ENCODE data around the gene BPIFB3. TPM values are rescaled to one million over a fixed set of nuclear protein-coding genes. Genes with fewer than 3 reads are reported as not detected.
"Not testable (repeated sequence)": the region's sequence is repeated elsewhere in the genome, so short reads cannot be mapped to it uniquely, and the experiment has no call there.

Gene BPIFB3
- total RNA-seq, 1 experiment from 2014 or later: not detected

DNA sequence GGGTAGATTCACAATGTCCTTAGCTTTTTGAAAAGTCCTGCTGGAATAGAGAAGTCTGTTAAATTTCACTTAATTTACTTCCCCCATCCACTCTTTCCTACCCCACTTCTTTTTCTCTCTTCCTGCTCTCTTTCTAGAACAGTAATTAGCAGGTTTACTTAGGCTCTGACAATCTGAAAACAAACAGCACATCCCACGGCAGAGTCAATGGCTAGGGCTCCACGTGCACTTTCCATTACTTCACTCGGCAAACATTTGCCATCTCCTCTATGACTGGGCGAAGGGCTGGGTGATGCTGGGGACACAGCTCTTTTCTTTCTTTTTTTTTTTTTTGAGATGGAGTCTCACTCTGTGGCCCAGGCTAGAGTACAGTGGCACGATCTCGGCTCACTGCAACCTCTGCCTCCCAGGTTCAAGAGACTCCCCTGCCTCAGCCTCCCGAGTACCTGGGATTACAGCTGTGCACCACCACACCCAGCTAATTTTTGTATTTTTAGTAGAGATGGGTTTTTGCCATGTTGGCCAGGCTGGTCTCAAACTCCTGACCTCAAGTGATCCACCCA lies 52.4 kb downstream of the BPIFB3 start:
- in situ Hi-C loops (cut with HindIII; ENCODE audit: low pct_unique_long_range_greater_than_20kb, low sequenced_read_pairs); H3K4me1 ChIP-seq (ENCODE audit: control insufficient read depth, insufficient read depth, low read length); H3K27ac ChIP-seq (ENCODE audit: low read length); H3K36me3 ChIP-seq (ENCODE audit: control insufficient read depth, insufficient read depth, low read length); POLR2A ChIA-PET; H3K4me3 ChIP-seq (ENCODE audit: low read depth in 2 of 2, low read length in 2 of 2); intact Hi-C loops (cut with micrococcal nuclease; ENCODE audit: unreplicated experiment); CTCF ChIA-PET; DNase-seq (ENCODE audit: low read depth, low spot score); ATAC-seq; BruUV-seq (replicated peaks); H3K9me3 ChIP-seq (ENCODE audit: control insufficient read depth, insufficient read depth, low read depth, low read length); H3K27me3 ChIP-seq (ENCODE audit: control insufficient read depth, insufficient read depth, low read length): not testable (repeated sequence)

GRCh38 chr20:33108661-33109060 lies 55.0 kb downstream of the BPIFB3 start:
- no peaks in the 10 kb centered on the region for H3K9me3 ChIP-seq (ENCODE audit: control insufficient read depth, insufficient read depth, low read depth, low read length)
- TF ChIP-seq CTCF (IDR thresholded peaks at IDR 0.05): no peak
- CTCF ChIA-PET: no interaction called here
- no peak overlapping the region for H3K4me3 ChIP-seq (ENCODE audit: low read depth in 2 of 2, low read length in 2 of 2)
- POLR2A ChIA-PET: no interaction called here
- no peaks in the 10 kb centered on the region for H3K36me3 ChIP-seq (ENCODE audit: control insufficient read depth, insufficient read depth, low read length)
- no peak for ATAC-seq
- no peaks in the 10 kb centered on the region for H3K27me3 ChIP-seq (ENCODE audit: control insufficient read depth, insufficient read depth, low read length)
- no peak overlapping the region for H3K27ac ChIP-seq (ENCODE audit: low read length)
- BruUV-seq (replicated peaks): no TSS peak
- no peaks in the 10 kb centered on the region for H3K4me1 ChIP-seq (ENCODE audit: control insufficient read depth, insufficient read depth, low read length)
- in situ Hi-C loops (cut with HindIII; ENCODE audit: low pct_unique_long_range_greater_than_20kb, low sequenced_read_pairs) (no loop called here), intact Hi-C loops (cut with micrococcal nuclease; ENCODE audit: unreplicated experiment) (no loop called here)
- no peak for DNase-seq (ENCODE audit: low read depth, low spot score)

DNA sequence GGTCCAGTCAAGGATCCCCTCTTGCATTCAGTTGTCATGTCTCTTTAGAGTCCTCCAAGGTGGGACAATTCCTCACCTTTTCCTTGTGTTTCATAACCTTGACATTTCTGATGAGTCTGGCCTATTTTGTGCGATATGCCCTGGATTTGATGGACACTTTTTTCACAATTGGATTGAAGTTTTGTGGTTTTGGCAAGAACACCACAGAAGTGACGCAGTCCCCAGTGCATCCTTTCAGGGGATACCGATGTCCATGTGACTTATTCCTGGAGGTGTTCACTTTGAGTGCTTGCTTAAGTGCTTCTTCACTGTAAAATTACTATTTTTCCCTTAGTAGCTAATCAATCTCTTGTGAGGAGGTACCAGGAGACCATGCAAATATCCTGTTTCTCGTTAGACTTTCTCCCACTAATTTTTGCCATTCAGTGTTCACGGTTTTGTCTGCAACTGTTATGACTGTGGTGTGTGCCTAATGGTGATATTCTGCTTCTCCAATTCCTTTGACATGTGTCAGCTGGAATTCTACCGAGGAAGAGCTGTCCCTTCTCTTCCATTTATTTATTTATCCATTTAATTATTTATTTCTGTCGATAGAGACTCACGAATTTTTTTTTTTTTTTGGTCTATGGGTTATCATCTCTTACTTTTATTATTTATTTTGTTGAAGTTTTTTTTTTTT lies 56.6 kb downstream of the BPIFB3 start:
- BruUV-seq (replicated peaks): no TSS peak
- intact Hi-C loops (cut with micrococcal nuclease; ENCODE audit: unreplicated experiment): no loop called here
- Histone ChIP-seq H3K4me1 (ENCODE audit: control insufficient read depth, insufficient read depth, low read length) (no peaks in the 10 kb centered on the region), H3K27me3 (ENCODE audit: control insufficient read depth, insufficient read depth, low read length) (no peaks in the 10 kb centered on the region), H3K4me3 (ENCODE audit: low read depth in 2 of 2, low read length in 2 of 2) (no peak overlapping the region), H3K9me3 (ENCODE audit: control insufficient read depth, insufficient read depth, low read depth, low read length) (no peaks in the 10 kb centered on the region), H3K36me3 (ENCODE audit: control insufficient read depth, insufficient read depth, low read length) (no peaks in the 10 kb centered on the region), H3K27ac (ENCODE audit: low read length) (no peak overlapping the region)
- ATAC-seq (no peak), DNase-seq (ENCODE audit: low read depth, low spot score) (no peak)
- CTCF ChIA-PET: no interaction called here
- in situ Hi-C loops (cut with HindIII; ENCODE audit: low pct_unique_long_range_greater_than_20kb, low sequenced_read_pairs): no loop called here
- no peak for TF ChIP-seq TCF7L2 (IDR thresholded peaks at IDR 0.05; ENCODE audit: low read depth, low read length)
- no peak for TF ChIP-seq SIN3A (IDR thresholded peaks at IDR 0.05; ENCODE audit: borderline replicate concordance, insufficient read depth, low read depth, low read length)
- TF ChIP-seq, protein P1, sequence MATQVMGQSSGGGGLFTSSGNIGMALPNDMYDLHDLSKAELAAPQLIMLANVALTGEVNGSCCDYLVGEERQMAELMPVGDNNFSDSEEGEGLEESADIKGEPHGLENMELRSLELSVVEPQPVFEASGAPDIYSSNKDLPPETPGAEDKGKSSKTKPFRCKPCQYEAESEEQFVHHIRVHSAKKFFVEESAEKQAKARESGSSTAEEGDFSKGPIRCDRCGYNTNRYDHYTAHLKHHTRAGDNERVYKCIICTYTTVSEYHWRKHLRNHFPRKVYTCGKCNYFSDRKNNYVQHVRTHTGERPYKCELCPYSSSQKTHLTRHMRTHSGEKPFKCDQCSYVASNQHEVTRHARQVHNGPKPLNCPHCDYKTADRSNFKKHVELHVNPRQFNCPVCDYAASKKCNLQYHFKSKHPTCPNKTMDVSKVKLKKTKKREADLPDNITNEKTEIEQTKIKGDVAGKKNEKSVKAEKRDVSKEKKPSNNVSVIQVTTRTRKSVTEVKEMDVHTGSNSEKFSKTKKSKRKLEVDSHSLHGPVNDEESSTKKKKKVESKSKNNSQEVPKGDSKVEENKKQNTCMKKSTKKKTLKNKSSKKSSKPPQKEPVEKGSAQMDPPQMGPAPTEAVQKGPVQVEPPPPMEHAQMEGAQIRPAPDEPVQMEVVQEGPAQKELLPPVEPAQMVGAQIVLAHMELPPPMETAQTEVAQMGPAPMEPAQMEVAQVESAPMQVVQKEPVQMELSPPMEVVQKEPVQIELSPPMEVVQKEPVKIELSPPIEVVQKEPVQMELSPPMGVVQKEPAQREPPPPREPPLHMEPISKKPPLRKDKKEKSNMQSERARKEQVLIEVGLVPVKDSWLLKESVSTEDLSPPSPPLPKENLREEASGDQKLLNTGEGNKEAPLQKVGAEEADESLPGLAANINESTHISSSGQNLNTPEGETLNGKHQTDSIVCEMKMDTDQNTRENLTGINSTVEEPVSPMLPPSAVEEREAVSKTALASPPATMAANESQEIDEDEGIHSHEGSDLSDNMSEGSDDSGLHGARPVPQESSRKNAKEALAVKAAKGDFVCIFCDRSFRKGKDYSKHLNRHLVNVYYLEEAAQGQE (IDR thresholded peaks at IDR 0.05; ENCODE audit: insufficient read depth in 1 of 2, low read depth in 2 of 2, low read length in 1 of 2): no peak
- TF ChIP-seq CTCF (IDR thresholded peaks at IDR 0.05): no peak
- TF ChIP-seq POLR2AphosphoS5 (IDR thresholded peaks at IDR 0.05; ENCODE audit: low read depth, low read length): no peak
- POLR2A ChIA-PET: no interaction called here

Measured in Panc1 (cell line).